PC-3 (cell line): Measurements from ENCODE around the gene IGFBP2.
"Not testable (repeated sequence)": the region's sequence is repeated elsewhere in the genome, so short reads cannot be mapped to it uniquely, and the experiment has no call there.

Experiments
- CTCF ChIP-seq: fragments of 300-600 bp; sonication (generic); conservative IDR thresholded peaks from 2 replicates; pipeline ENCODE4 v1.5.1; 2017; ENCODE audit warnings: antibody characterized with exemption, low read depth, mild to moderate bottlenecking, low read length
- EZH2 ChIP-seq: fragments of 300-600 bp; sonication (generic); IDR thresholded peaks from one replicate; pipeline ENCODE4 v1.6.1; 2017; ENCODE audit warnings: antibody characterized with exemption, mild to moderate bottlenecking, low read length; ENCODE audit not compliant: unreplicated experiment

GRCh38 chr2:216597825-216598224 lies 35.4 kb upstream of the IGFBP2 start:
- not testable (repeated sequence) for TF ChIP-seq CTCF, EZH2
